NCI-H1092 (cell line): ENCODE measurements around the gene SPAG16.
"Not testable (repeated sequence)": the region's sequence is repeated elsewhere in the genome, so short reads cannot be mapped to it uniquely, and the experiment has no call there.

Experiments
- DNase-seq: peaks from one replicate; lab custom pipeline; 2025; lab: John Stamatoyannopoulos, UW

Gene SPAG16

GRCh38 chr2:213408426-213409070, 124.3 kb downstream of the SPAG16 start:
- DNase-seq, result not testable (repeated sequence)

GRCh38 chr2:213410687-213411086, 126.4 kb downstream of the SPAG16 start:
- not testable (repeated sequence) for DNase-seq

GRCh38 chr2:213411582-213412289, 127.5 kb downstream of the SPAG16 start:
- no peak for DNase-seq

GRCh38 chr2:213415093-213415492, 130.8 kb downstream of the SPAG16 start:
- DNase-seq, result no peak

- DNase-seq, result no peak
Measured at GRCh38 chr2:213416832-213417231, 132.6 kb downstream of the SPAG16 start.

- DNase-seq, result no peak
Measured at GRCh38 chr2:213419980-213420379, 135.7 kb downstream of the SPAG16 start.

- DNase-seq, result no peak
Measured at GRCh38 chr2:213420828-213421385, 136.6 kb downstream of the SPAG16 start.

GRCh38 chr2:213422211-213422610, 137.9 kb downstream of the SPAG16 start:
- DNase-seq, result no peak

GRCh38 chr2:213425618-213426017, 141.4 kb downstream of the SPAG16 start:
- DNase-seq, result no peak

- DNase-seq, result no peak
Measured at GRCh38 chr2:213429516-213429915, 145.3 kb downstream of the SPAG16 start.

- DNase-seq, result no peak
Measured at GRCh38 chr2:213443921-213444320, 159.7 kb downstream of the SPAG16 start.

- no peak for DNase-seq
Measured at GRCh38 chr2:213451542-213452239, 167.4 kb downstream of the SPAG16 start.

GRCh38 chr2:213455316-213456008, 171.2 kb downstream of the SPAG16 start:
- DNase-seq, result no peak

- no peak for DNase-seq
Measured at GRCh38 chr2:213475433-213475832, 191.2 kb downstream of the SPAG16 start.

- DNase-seq, result no peak
Measured at GRCh38 chr2:213476641-213477040, 192.4 kb downstream of the SPAG16 start.

GRCh38 chr2:213490087-213490486, 205.8 kb downstream of the SPAG16 start:
- DNase-seq, result no peak

GRCh38 chr2:213491376-213491775, 207.1 kb downstream of the SPAG16 start:
- no peak for DNase-seq

- no peak for DNase-seq
Measured at GRCh38 chr2:213496226-213496625, 212.0 kb downstream of the SPAG16 start.

- no peak for DNase-seq
Measured at GRCh38 chr2:213500881-213501280, 216.6 kb downstream of the SPAG16 start.

- no peak for DNase-seq
Measured at GRCh38 chr2:213524164-213524563, 239.9 kb downstream of the SPAG16 start.

- DNase-seq, result no peak
Measured at GRCh38 chr2:213537579-213537978, 253.3 kb downstream of the SPAG16 start.

- DNase-seq, result no peak
Measured at GRCh38 chr2:213544940-213545339, 260.7 kb downstream of the SPAG16 start.
